ENCODE measurements around the gene DISP1.
"Not testable (repeated sequence)": the region's sequence is repeated elsewhere in the genome, so short reads cannot be mapped to it uniquely, and the experiment has no call there.

The DISP1 gene

DNA sequence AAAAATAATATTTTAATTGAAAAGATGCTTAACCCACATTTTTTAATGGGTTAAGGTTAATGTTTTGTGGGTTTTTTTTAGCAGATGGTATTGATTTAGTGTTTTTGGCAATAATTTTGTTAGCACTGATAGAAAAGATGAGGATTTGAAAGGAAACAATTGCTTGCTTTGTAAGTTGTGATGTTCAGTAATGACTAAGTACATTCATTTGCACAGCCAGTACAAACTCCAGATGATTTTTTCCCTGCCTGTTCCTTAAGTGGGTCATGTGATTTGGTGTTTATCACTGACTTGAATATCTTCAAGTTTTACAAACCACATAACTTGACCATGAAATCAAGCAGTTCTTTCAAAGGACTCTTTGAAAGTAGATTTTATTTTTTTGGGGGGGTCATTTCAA, 15.0 kb downstream of the DISP1 start:
- H3K27ac Mint-ChIP-seq: no peak overlapping the region
- no peaks in the 10 kb centered on the region for H3K27me3 Mint-ChIP-seq (ENCODE audit: low read depth, poor library complexity)
- peaks cover 25% of the 10 kb centered on the region for H3K4me1 Mint-ChIP-seq
- no peaks in the 10 kb centered on the region for H3K9me3 Mint-ChIP-seq
- DNase-seq: no peak
- TF ChIP-seq, protein P1, sequence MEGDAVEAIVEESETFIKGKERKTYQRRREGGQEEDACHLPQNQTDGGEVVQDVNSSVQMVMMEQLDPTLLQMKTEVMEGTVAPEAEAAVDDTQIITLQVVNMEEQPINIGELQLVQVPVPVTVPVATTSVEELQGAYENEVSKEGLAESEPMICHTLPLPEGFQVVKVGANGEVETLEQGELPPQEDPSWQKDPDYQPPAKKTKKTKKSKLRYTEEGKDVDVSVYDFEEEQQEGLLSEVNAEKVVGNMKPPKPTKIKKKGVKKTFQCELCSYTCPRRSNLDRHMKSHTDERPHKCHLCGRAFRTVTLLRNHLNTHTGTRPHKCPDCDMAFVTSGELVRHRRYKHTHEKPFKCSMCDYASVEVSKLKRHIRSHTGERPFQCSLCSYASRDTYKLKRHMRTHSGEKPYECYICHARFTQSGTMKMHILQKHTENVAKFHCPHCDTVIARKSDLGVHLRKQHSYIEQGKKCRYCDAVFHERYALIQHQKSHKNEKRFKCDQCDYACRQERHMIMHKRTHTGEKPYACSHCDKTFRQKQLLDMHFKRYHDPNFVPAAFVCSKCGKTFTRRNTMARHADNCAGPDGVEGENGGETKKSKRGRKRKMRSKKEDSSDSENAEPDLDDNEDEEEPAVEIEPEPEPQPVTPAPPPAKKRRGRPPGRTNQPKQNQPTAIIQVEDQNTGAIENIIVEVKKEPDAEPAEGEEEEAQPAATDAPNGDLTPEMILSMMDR (IDR thresholded peaks at IDR 0.05): no peak
- H3K4me3 Mint-ChIP-seq: no peak overlapping the region
- peaks cover 8% of the 10 kb centered on the region for H3K36me3 Mint-ChIP-seq (ENCODE audit: low read depth)

DNA sequence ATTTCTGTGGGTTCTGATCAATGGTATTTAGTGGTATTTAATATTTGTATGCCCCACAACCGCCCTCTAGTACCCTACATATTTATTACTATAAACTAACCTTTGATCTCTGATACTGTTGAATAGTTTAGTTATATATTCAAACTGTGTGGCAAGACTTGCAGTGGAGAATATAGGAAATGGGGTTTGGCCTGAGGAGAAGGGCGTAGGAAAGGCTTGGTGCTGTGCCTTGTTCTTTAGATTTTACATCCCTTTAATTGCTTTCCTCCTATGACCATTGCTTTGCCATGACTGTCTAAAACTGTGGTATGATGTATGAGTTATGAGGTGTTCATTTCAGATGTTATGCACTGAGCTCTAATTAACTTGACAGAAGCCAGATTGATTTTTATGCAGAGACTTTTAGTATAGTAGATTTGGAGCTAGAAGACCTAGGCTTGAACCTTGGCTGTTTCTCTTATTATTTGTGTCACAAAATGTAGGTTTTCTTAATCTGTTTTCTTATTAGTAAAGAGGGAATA, 18.6 kb downstream of the DISP1 start:
- peaks cover 12% of the 10 kb centered on the region for H3K4me1 Mint-ChIP-seq
- TF ChIP-seq, protein P1 (IDR thresholded peaks at IDR 0.05): no peak
- peaks cover 6% of the 10 kb centered on the region for H3K9me3 Mint-ChIP-seq
- H3K27ac Mint-ChIP-seq: no peak overlapping the region
- no peak overlapping the region for H3K4me3 Mint-ChIP-seq
- no peaks in the 10 kb centered on the region for H3K27me3 Mint-ChIP-seq (ENCODE audit: low read depth, poor library complexity)
- peaks cover 29% of the 10 kb centered on the region for H3K36me3 Mint-ChIP-seq (ENCODE audit: low read depth)
- no peak for DNase-seq

DNA sequence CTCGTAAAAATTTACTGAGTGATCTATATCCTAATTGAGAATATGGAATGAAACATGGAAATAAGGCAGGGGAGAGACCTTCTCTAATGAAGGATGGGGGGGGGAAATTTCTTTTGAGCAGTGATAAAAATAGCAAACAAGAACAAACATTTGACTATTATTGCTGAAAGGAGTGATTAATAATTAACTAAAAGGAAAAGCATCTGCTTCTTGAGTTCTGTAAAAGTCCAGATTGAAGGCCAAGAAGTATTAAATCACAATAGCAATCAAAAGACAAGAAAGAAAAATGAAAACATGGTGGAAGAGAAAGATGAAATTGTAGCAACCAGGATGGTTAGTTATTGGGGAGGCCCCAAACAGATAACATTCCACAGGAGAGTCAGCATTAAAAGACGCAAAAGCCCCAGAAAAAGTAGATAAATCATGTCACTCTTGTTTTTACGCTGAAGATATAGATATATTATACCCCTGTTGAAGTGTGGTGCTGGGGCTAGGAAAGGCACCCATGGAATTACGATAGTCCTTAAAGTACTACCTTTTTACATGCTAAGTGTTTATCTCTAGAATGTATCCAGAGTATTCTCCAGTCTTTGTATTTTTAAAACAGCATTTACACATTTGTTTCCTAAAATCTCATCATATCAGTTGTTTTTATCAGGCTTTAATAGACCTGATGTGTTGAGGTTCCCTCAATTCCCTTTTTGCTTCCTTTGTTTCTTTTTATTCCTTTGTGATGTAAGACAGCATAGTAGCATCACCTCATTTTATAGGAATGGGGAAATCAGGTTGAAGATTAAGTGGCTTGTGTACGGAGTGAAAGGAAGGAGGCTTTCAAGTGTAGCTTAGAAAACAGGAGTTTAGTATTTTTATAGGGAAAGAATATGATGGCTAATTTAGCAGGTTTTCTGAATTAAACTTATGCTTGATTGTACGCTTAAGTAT, 28.9 kb downstream of the DISP1 start:
- peaks cover 13% of the 10 kb centered on the region for H3K4me1 Mint-ChIP-seq
- peaks cover 35% of the 10 kb centered on the region for H3K36me3 Mint-ChIP-seq (ENCODE audit: low read depth)
- DNase-seq: no peak
- H3K27ac Mint-ChIP-seq: peak overlapping the region; percentile 27
- TF ChIP-seq, protein P1 (IDR thresholded peaks at IDR 0.05): no peak
- H3K27me3 Mint-ChIP-seq (ENCODE audit: low read depth, poor library complexity): peaks cover 3% of the 10 kb centered on the region
- H3K4me3 Mint-ChIP-seq: no peak overlapping the region
- H3K9me3 Mint-ChIP-seq: peaks cover 29% of the 10 kb centered on the region

DNA sequence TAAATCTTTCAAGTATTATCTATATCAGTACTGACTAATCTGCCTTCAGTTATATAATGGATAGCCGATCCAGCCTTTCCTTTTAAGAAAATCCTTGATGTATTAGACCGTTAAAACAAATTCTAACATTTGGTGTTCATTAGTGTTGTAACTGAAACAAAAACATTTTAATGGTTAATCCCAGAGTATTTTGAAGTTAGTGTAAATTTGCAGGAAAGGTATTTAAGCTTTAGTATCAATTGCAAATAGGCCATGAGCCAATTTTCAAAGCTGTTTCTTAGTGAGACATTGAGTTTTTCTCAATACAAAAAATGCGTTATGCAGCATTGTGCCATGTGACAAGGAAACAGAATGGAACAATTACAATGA, 29.6 kb downstream of the DISP1 start:
- TF ChIP-seq, protein P1 (IDR thresholded peaks at IDR 0.05): no peak
- DNase-seq: no peak
- H3K4me1 Mint-ChIP-seq: peaks cover 13% of the 10 kb centered on the region
- H3K4me3 Mint-ChIP-seq: no peak overlapping the region
- H3K9me3 Mint-ChIP-seq: peaks cover 22% of the 10 kb centered on the region
- H3K36me3 Mint-ChIP-seq (ENCODE audit: low read depth): peaks cover 28% of the 10 kb centered on the region
- H3K27ac Mint-ChIP-seq: no peak overlapping the region
- H3K27me3 Mint-ChIP-seq (ENCODE audit: low read depth, poor library complexity): peaks cover 3% of the 10 kb centered on the region

DNA sequence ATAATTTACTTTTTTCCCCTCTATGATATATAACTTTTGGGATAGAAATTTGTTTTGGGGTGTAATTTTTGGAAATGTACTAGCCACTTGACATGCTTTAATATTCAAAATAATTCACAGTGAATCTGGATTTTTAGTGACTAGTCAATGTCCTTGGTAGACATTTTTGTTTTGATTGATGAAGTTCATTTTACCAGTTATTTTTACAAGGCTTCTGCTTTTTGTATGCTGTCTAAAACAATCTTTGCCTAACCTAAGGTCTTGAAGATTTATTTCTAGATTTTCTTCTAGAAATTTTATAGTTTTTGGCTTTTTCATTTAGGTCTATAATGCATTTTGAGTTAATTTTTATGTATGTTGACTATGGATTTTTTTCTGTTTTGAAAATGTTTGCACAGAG, 30.9 kb downstream of the DISP1 start:
- TF ChIP-seq, protein P1 (IDR thresholded peaks at IDR 0.05): no peak
- Mint-ChIP-seq H3K36me3 (ENCODE audit: low read depth) (peaks cover 26% of the 10 kb centered on the region), H3K27ac (no peak overlapping the region), H3K9me3 (peaks cover 20% of the 10 kb centered on the region), H3K27me3 (ENCODE audit: low read depth, poor library complexity) (peaks cover 3% of the 10 kb centered on the region), H3K4me3 (no peak overlapping the region), H3K4me1 (peaks cover 13% of the 10 kb centered on the region)
- DNase-seq: no peak

DNA sequence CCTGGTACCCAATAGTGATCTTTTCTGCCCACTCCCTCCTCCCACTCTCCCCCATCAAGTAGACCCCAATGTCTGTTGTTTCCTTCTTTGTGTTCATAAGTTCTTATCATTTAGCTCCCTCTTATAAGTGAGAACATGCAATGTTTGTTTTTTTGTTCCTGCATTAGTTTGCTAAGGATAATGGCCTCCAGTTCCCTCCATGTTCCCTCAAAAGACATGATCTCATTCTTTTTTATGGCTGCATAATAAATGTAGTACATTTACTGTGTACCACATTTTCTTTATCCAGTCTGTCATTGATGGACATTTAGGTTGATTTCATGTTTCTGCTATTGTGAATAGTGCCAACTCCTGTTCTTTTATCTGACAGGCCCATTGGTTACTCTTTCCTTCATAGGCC, 35.7 kb downstream of the DISP1 start:
- Mint-ChIP-seq H3K36me3 (ENCODE audit: low read depth) (peaks cover 57% of the 10 kb centered on the region), H3K9me3 (peaks cover 37% of the 10 kb centered on the region)
- not testable (repeated sequence) for H3K4me1 Mint-ChIP-seq; DNase-seq; H3K27me3 Mint-ChIP-seq (ENCODE audit: low read depth, poor library complexity); H3K27ac Mint-ChIP-seq; H3K4me3 Mint-ChIP-seq

Measured in nephron progenitor cell (in vitro differentiated cells).